CD4-positive, alpha-beta T cell treated with Interleukin-10 for 1 hour (primary cell): ENCODE results near the gene JAK2.
"Not testable (repeated sequence)": the region's sequence is repeated elsewhere in the genome, so short reads cannot be mapped to it uniquely, and the experiment has no call there.

Source experiments
- DNase-seq: peaks from one replicate; pipeline ENCODE4 v3.0.0-alpha.2; 2020

The JAK2 gene

DNA sequence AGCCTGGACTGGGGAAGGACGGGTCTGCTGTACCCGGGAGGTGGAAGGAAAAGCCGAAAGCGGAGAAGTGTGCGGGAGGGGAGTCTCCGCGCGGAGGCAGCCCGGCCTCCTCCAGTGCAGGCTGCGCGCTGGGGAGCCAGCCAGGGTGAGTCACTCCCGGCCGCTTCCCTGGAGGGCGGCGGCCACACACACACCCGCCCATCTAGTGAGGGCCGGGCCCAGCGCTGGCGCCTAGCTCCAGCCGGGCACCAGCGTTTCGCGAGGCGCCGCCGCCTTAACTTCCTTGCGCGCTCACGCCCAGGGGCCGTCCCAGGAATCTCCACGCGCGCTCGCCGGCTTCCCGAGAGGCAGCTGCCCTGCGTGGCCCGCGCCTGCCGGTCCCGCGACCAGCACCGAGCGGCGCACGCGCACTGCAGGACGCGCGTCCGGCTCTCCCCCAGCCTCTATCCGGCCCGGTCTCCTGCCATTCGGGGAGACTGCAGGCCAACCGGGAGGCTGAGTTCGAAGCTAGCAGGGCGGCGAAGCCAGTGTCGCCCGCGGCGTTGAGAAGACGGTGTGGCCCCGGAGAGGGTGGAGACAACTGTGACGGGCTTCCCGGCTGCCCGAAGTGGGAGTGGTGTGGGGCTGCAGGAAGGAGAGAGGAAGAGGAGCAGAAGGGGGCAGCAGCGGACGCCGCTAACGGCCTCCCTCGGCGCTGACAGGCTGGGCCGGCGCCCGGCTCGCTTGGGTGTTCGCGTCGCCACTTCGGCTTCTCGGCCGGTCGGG is at the start of gene JAK2:
Gene JAK2 (plus strand): TSS at position 652 of the 765 bp plus-strand sequence. CDS start 36,716 bp downstream, outside the sequence.
- DNase-seq, result peak; percentile 86

DNA sequence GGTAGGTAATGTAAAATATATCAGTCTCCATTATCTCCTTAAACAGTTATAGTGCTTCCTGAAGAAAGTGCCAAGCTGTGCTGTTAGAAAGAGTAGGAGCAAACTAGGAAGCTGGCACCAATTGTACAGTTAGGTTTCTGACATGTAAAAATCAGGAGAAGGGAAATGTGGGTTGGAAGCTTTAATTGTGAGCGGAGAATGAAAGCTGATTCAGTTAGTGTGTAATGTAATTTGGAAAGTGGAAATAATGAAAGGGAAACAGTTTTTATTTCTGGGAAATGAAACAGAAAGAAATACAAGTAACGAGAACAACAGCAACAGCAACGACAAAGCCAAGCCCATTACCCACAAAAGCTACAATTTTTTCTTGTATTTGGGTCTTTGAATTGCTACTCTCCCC is 48.8 kb upstream of the JAK2 start:
- peak; percentile 17 for DNase-seq

DNA sequence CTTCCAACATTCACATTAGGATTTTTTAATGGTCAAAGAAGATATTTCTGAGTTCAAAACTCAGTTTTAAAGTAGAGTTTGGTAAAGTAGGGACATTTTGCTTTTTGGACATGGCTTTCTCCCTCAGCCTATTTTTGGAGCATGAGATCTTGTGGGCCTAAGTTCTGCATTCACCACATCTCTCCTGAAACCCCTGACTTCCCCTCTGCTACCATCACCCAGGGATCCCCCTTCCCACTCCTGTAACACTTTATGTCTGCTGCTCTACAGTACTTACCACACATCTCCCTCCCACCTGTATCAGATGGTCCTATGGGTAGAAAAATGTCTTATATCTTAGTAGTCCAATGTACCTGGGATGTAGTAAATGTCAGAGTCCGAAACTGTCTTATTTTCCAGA is 48.2 kb upstream of the JAK2 start:
- no peak for DNase-seq

- DNase-seq, result no peak
These were observed 47.6 kb upstream of the JAK2 start for GRCh38 chr9:4937446-4937845.

- no peak for DNase-seq
These were observed 46.6 kb upstream of the JAK2 start for GRCh38 chr9:4938496-4938895.

DNA sequence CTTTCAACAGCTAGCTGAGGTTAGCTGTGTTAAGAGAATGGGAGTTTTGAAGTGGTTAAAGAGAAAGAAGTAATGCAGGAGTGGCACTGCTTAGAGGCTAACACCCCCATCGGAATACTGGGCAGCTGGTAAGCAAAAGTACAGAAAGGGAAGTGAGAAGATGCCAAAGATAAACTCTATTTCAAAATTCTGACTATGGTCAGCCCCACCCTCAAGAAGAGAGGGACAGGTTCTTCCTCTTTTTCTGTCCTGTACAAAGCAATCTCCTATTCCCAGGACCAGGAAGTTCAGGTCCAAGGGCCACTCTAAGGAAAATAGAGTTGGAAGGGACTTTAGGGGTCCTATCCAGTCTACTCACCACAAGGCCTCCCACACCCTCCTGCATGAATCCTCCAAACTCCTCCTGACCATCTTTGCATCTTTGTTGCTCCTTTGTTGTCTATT is 45.9 kb upstream of the JAK2 start:
- DNase-seq, result peak; percentile 34

DNA sequence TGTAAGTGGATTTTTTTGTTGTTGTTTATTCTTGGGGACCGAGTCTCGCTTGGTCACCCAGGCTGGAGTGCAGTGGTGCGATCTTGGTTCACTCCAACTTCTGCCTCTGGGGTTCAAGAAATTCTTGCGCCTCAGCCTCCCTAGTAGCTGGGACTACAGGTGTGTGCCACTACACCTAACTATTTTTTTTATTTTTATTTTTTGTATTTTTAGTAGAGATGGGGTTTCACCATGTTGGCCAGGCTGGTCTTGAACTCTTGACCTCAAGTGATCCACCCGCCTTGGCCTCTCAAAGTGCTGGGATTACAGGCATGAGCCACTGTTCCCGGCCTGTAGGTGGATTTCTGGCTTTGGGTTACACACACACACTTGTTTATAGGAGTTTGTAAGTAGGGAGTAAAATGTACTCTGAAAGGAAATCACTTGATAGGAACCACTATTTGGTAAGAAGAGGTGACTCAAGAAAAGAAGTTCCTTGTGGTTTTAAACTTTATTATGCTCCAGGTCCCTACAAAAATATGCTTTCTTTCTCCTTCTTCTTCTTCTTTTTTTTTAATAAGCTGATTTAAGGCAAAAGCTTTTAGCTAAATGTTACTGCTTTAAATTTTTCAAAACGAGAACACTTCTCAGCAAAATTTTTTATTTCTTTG is 42.9 kb upstream of the JAK2 start:
- not testable (repeated sequence) for DNase-seq

DNA sequence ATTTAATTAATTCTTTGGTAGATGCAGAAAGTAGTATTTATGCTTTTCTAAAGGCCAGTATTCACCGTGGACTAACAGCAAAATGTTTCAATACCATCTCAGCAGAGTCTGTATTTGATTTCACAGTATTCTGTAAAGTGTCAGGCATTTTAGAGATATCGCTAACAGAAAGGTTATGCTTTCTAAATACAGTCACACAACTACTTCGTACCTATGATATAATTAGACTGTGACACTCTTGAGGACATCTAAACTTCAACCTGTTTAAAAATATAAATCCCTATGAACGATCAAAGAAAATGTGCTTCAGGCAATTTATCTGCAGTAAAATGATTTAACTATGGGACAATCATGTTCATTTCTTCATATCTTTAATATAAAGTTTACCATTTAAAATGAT is 41.7 kb upstream of the JAK2 start:
- no peak for DNase-seq

DNA sequence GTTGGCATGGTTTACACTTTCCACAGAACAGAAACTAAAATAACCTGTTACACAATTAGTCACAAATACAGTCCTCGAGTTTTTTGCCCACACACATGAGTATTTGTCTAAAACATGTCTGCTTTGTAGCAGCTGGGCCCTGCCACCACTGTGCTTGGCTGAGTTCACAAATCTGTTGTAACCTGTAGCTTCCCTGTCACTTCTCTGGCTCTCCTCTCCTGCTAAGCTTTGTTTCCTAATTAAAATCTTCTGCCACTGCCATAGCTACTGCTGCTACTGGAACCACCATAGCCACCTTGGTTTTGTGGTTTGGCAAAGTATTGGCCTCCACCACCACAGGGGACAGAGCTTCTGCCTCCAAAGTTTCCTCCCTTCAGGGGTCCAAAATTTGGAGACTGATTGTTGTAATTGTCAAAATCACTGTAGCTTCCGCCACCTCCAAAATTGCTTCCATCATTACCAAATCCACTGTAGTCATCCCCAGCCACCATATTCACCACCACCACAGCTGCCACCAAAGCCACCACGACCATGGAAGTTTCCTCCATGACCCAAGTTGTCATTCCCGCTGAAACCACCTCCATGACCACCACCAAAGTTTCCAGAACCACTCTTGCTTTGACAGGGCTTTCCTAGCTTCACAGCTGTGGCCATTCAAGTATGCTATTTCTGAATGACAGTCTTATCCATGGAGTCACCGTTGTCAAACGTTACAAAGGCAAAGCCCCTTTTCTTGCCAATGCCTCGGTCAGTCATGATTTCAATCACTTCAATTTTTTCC is 40.5 kb upstream of the JAK2 start:
- DNase-seq, result not testable (repeated sequence)

DNA sequence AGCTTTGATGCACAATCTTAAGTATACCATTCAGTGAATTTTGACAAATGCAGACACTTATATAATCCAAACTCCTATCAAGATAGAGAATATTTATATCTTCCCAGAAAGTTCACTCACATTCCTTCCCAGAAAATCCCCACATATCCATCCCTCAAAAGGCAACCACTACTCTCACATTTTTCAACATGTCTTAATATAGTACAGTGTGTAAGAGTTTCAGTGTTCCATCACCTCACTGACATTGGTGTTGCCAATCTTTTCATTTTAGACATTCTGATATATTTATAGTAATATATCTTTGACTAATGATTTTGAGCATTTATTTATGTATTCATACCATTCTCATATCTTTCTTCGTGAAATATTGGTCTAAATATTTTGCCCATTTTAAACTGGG is 38.1 kb upstream of the JAK2 start:
- no peak for DNase-seq

GRCh38 chr9:4955836-4956235 is 29.2 kb upstream of the JAK2 start:
- DNase-seq, result no peak

DNA sequence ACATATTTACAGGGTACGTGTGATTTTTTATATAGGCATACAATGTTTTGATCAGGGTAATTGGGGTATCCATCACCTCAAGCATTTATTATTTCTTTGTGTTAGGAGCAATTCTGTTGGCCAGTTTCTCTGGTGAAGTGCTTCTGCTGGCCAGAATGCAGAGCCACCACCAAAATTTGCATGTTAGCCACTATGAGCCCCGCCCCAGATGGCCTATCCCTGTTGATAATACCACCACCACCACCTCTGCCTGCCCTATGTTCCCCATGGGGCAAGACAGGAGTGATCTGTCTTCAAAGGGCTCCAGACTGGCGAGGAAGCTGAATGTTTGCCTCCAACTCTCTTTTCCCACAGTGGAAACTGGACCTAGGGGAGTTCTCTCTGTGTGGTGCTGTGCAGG is 26.0 kb upstream of the JAK2 start:
- DNase-seq, result no peak

GRCh38 chr9:4962085-4962484 is 23.0 kb upstream of the JAK2 start:
- no peak for DNase-seq

DNA sequence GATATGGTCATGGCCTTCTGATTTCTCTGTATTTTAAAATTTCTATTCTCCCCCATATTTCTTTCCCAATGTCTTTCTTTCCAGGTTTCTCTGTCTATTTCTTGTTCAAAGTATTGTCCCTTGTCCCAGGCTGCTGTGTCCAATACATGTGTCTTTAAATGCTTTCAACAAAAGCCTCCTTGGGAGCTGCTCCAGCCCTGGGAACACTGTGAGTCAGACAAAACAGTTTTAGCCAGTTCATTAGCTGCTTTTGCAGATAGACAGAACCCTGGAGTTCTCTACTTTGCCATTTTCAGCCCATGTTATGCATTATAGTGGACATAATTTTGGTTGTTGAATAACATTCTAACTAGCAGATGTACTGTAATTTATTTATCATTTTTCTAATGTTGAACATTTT is 20.5 kb upstream of the JAK2 start:
- no peak for DNase-seq

- DNase-seq, result no peak
These were observed 19.8 kb upstream of the JAK2 start for GRCh38 chr9:4965174-4965821.

DNA sequence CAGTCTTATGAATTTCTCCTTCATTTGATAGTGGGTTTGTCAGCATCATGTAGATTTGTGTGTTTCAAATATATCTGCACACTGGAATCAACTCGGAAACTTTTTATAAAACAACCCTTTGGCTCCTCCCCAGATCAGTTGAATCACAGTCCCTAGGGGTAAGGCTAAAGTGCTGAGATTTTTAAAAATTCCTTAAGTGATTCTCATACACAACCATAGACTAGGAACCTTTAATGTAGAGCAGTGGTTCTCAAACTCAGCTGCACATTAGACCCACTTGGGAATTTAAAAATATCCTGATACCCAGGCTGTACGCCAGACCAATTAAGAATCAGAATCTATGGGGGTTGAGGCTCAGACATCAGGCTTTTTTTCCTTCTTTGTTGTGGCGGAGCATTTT is 17.5 kb upstream of the JAK2 start:
- no peak for DNase-seq

DNA sequence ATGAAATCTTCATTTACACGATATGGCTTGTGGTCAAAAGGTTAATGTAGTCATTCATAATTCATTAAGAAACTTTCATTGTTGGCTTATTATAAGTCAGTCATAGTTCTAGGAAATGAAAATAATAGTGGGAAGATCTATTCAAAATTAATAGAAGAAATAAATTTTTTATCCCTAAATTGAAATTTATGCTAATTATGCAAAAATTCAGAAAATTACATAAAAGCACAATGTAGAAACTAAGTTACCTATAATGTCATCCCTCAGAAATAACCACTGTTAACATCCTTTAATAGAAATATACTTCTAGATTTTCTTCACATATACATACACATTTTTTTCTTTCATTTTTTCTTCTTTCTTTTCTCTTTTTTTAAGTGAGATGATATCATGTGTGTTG is 15.9 kb upstream of the JAK2 start:
- DNase-seq, result no peak

GRCh38 chr9:4970970-4971641 is 14.0 kb upstream of the JAK2 start:
- peak; percentile 45 for DNase-seq

- no peak for DNase-seq
These were observed 11.8 kb upstream of the JAK2 start for GRCh38 chr9:4973246-4973645.

DNA sequence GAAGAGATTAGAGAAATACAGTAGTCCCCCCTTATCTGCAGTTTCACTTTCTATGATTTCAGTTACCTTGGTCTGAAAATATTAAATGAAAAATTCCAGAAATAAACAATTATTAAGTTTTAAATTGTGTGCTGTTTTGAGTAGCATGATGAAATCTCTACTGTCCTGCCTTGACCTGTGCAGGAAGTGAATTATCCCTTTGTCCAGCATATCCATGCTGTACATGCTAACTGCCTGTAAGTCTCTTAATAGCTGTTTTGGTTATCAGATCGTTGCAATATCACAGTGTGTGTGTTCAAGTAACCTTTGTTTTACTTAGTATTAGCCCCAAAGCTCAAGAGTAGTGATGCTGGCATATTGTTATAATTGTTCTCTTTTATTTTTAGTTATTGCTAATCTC is 11.2 kb upstream of the JAK2 start:
- no peak for DNase-seq

DNA sequence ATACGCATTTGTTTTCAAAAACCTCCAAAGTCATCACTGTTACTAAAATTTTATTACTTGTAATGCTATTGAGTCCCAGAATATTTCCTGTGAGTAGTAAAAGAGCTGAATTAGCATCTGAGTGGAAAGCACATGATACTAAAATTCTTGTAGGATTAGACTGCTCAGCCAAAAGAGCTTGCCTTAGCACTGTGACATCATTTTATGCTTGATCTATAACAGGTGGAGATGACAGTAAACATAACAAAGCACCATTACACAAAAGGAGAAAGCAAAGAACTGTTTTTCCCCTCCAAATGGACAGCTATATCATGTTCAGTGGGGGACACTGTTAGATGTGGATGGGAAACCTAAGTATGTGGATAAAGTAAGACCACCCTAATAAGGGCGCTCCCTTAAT is 5.8 kb upstream of the JAK2 start:
- no peak for DNase-seq

GRCh38 chr9:4980086-4980727 is 4.9 kb upstream of the JAK2 start:
- no peak for DNase-seq
